BJ (cell line): ENCODE measurements around the gene C5orf52. TPM values are rescaled to one million over a fixed set of nuclear protein-coding genes. Genes with fewer than 3 reads are reported as not detected.

ENCODE experiments used
- polyA plus RNA-seq: library from polyadenylated mRNA; depleted of rRNA; stranded (reverse); fragments of >200 nt; gene quantifications from 2 replicates; pipeline ENCODE4 v1.2.3, GENCODE V29; 2011; rRNA removed

The C5orf52 gene
- polyA plus RNA-seq, 1 experiment = not detected

Other genes starting within 250 kb of the C5orf52 start
- 2.2 and 4.4 TPM in 2 replicates for gene NIPAL4, start 211.3 kb upstream of the C5orf52 start, polyA plus RNA-seq
- gene ADAM19, start 95.8 kb upstream of the C5orf52 start, polyA plus RNA-seq = 57.5 and 68.3 TPM in 2 replicates
- gene SOX30, start 19.1 kb upstream of the C5orf52 start, polyA plus RNA-seq = 0.07 TPM in 2 replicates
- 22.7 and 29.5 TPM in 2 replicates for gene THG1L, start 59.9 kb downstream of the C5orf52 start, polyA plus RNA-seq
- 2.4 and 3.2 TPM in 2 replicates for gene LSM11, start 72.2 kb downstream of the C5orf52 start, polyA plus RNA-seq
- gene CLINT1, start 187.6 kb downstream of the C5orf52 start, polyA plus RNA-seq = 93.2 and 164 TPM in 2 replicates